Progenitor cell of endocrine pancreas (in vitro differentiated cells): ENCODE data around the gene KATNBL1. TPM values are rescaled to one million over a fixed set of nuclear protein-coding genes. Genes with fewer than 3 reads are reported as not detected.
"Not testable (repeated sequence)": the region's sequence is repeated elsewhere in the genome, so short reads cannot be mapped to it uniquely, and the experiment has no call there.

ENCODE experiments used
- DNase-seq: peaks from one replicate; pipeline ENCODE4 v3.0.0; 2021; ENCODE audit warnings: low spot score; ENCODE audit not compliant: unreplicated experiment
- H3K27ac Mint-ChIP-seq: 2 replicates; pipeline ENCODE4 v1.8.0; 2021; ENCODE audit warnings: mild to moderate bottlenecking, moderate library complexity, mixed read lengths
- H3K27me3 Mint-ChIP-seq: 2 replicates; pipeline ENCODE4 v1.8.0; 2021; ENCODE audit warnings: mixed read lengths
- H3K36me3 Mint-ChIP-seq: 2 replicates; pipeline ENCODE4 v1.8.0; 2022; ENCODE audit warnings: mixed read lengths; ENCODE audit not compliant: insufficient read depth
- H3K4me1 Mint-ChIP-seq: 2 replicates; pipeline ENCODE4 v1.8.0; 2021; ENCODE audit warnings: low read depth, mixed read lengths
- H3K4me3 Mint-ChIP-seq: 2 replicates; pipeline ENCODE4 v1.8.0; 2021; ENCODE audit warnings: low read depth, mild to moderate bottlenecking, moderate library complexity, mixed read lengths
- H3K9me3 Mint-ChIP-seq: 2 replicates; pipeline ENCODE4 v1.8.0; 2021; ENCODE audit warnings: low read depth, mixed read lengths
- total RNA-seq: library from RNA; stranded (reverse); gene quantifications from 2 replicates; pipeline ENCODE4 v1.2.1, GENCODE V29; 2021
- TF ChIP-seq, protein P1 (sequence below): fragments of 200-600 bp; sonication (generic); IDR thresholded peaks from one replicate; pipeline ENCODE4 v1.5.0; 2021; ENCODE audit warnings: antibody characterized with exemption, mild to moderate bottlenecking; ENCODE audit not compliant: unreplicated experiment

Gene KATNBL1
- total RNA-seq, 1 donor from 2014 or later = 71.4 TPM

GRCh38 chr15:34188711-34189110, 21.2 kb downstream of the KATNBL1 start:
- no peak for DNase-seq
- Mint-ChIP-seq H3K9me3 (peaks cover 5% of the 10 kb centered on the region), H3K4me3 (no peak overlapping the region), H3K36me3 (peaks cover 25% of the 10 kb centered on the region), H3K4me1 (no peaks in the 10 kb centered on the region), H3K27ac (no peak overlapping the region), H3K27me3 (no peaks in the 10 kb centered on the region)
- TF ChIP-seq, protein P1, sequence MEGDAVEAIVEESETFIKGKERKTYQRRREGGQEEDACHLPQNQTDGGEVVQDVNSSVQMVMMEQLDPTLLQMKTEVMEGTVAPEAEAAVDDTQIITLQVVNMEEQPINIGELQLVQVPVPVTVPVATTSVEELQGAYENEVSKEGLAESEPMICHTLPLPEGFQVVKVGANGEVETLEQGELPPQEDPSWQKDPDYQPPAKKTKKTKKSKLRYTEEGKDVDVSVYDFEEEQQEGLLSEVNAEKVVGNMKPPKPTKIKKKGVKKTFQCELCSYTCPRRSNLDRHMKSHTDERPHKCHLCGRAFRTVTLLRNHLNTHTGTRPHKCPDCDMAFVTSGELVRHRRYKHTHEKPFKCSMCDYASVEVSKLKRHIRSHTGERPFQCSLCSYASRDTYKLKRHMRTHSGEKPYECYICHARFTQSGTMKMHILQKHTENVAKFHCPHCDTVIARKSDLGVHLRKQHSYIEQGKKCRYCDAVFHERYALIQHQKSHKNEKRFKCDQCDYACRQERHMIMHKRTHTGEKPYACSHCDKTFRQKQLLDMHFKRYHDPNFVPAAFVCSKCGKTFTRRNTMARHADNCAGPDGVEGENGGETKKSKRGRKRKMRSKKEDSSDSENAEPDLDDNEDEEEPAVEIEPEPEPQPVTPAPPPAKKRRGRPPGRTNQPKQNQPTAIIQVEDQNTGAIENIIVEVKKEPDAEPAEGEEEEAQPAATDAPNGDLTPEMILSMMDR = no peak

DNA sequence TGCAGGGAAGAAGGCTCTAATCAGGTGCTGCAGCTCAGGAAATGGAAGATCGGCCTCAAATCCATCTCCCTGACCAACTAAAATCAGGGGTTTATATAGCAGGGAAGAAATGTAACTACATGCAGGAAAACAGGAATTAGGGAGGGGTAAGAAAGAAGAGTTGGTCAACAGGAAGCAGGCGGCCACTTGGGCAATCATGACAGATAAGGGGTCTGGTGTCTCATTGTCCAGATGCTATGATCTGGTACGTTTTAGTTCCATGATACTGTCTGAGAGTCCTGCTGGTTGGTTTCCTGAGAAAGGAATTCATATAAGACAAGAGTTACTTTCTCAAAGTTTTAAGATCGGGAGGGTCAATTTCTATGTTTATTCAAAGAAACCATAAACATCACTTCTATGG, 24.2 kb downstream of the KATNBL1 start:
- TF ChIP-seq, protein P1 = no peak
- Mint-ChIP-seq H3K9me3 (peaks cover 5% of the 10 kb centered on the region), H3K27ac (no peak overlapping the region), H3K36me3 (peaks cover 30% of the 10 kb centered on the region), H3K4me3 (no peak overlapping the region), H3K27me3 (no peaks in the 10 kb centered on the region), H3K4me1 (peaks cover 5% of the 10 kb centered on the region)
- no peak for DNase-seq

DNA sequence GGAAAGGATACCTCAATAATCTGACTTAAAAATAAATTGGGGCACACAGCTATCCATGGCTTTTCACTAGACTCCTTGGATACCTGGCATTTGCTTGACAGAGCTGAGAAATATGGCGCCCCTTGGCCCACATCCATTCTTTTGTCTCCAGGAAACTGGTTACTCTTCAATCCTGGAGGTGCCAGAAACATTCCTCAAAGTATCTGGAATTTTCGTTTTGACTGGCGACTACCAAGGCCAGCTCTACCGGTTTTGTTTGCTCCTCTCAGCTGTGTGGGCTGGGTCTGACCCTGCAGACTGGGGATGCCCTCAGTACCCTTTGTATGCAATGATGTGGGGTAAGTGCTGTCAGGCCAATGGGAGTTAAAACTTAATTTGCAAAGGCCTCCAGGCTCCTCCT, 27.0 kb downstream of the KATNBL1 start:
- Mint-ChIP-seq H3K4me1 (peaks cover 9% of the 10 kb centered on the region), H3K27me3 (no peaks in the 10 kb centered on the region), H3K36me3 (peaks cover 27% of the 10 kb centered on the region), H3K4me3 (no peak overlapping the region), H3K27ac (peak overlapping the region; percentile 56), H3K9me3 (peaks cover 5% of the 10 kb centered on the region)
- no peak for DNase-seq
- TF ChIP-seq, protein P1 = no peak

DNA sequence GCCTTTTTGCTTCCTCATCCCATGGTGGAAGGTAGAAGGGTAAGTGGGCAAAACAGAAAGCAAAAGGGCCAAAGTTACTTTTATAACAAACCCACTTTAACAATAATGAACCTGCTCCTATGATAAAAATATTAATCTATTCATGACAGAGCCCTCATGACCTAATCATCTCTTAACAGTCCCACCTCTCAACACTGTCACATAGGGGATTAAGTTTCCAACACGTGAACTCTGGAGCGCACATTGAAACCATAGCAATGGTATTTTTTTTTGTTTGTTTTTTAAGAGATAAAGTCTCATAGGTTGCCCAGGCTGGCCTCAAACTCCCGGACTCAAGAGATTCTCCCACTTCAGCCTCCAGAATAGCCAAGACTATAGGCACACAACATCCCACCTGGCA, 30.7 kb downstream of the KATNBL1 start:
- no peak overlapping the region for H3K4me3 Mint-ChIP-seq
- H3K27ac Mint-ChIP-seq = no peak overlapping the region
- no peaks in the 10 kb centered on the region for H3K27me3 Mint-ChIP-seq
- TF ChIP-seq, protein P1 = no peak
- H3K9me3 Mint-ChIP-seq = peaks cover 11% of the 10 kb centered on the region
- H3K36me3 Mint-ChIP-seq = peaks cover 24% of the 10 kb centered on the region
- no peak for DNase-seq
- peaks cover 9% of the 10 kb centered on the region for H3K4me1 Mint-ChIP-seq

DNA sequence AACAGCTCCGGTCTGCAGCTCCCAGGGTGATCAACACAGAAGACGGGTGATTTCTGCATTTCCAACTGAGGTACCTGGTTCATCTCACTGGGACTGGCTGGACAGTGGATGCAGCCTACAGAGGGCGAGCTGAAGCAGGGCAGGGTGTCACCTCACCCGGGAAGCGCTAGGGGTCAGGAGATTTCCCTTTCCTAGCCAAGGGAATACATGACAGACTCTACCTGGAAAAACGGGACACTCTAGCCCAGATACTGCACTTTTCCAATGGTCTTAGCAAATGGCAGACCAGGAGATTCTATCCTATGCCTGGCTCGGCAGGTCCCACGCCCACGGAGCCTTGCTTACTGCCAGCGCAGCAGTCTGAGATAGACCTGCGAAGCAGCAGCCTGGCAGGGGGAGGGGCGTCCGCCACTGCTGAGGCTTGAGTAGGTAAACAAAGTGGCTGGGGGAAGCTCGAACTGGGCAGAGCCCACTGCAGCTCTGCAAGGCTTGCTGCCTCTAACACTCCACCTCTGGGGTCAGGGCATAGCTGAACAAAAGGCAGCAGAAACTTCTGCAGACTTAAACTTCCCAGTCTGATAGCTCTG, 43.8 kb downstream of the KATNBL1 start:
- H3K4me3 Mint-ChIP-seq, H3K27ac Mint-ChIP-seq, H3K4me1 Mint-ChIP-seq, DNase-seq, H3K27me3 Mint-ChIP-seq: not testable (repeated sequence)
- peaks cover 27% of the 10 kb centered on the region for H3K9me3 Mint-ChIP-seq
- H3K36me3 Mint-ChIP-seq = peaks cover 41% of the 10 kb centered on the region

GRCh38 chr15:34161329-34161963, 48.5 kb downstream of the KATNBL1 start:
- Mint-ChIP-seq H3K27me3 (no peaks in the 10 kb centered on the region), H3K4me3 (no peak overlapping the region), H3K27ac (no peak overlapping the region), H3K9me3 (peaks cover 18% of the 10 kb centered on the region), H3K36me3 (peaks cover 61% of the 10 kb centered on the region), H3K4me1 (peaks cover 11% of the 10 kb centered on the region)
- TF ChIP-seq, protein P1 = no peak
- DNase-seq = no peak
